ENCODE measurements around the gene ARHGEF5. TPM values are rescaled to one million over a fixed set of nuclear protein-coding genes. Genes with fewer than 3 reads are reported as not detected.
"Not testable (repeated sequence)": the region's sequence is repeated elsewhere in the genome, so short reads cannot be mapped to it uniquely, and the experiment has no call there.

The ARHGEF5 gene
- total and polyA plus RNA-seq, 7 experiments from 2014 or later, result 2.0 to 11.4 (median 7.3) TPM

- H3K36me3 Mint-ChIP-seq; H3K9me3 ChIP-seq (ENCODE audit: control insufficient read depth in 2 of 3, low read length in 3 of 3); H3K27ac Mint-ChIP-seq; ATAC-seq; CTCF ChIA-PET; H3K27me3 Mint-ChIP-seq; H3K4me3 ChIP-seq (ENCODE audit: low read length); H3K4me1 Mint-ChIP-seq; H3K4me3 Mint-ChIP-seq; H3K27ac ChIP-seq (ENCODE audit: low read depth, low read length); intact Hi-C loops (cut with micrococcal nuclease); POLR2A ChIA-PET; H3K9me3 Mint-ChIP-seq; H3K4me1 ChIP-seq (ENCODE audit: control insufficient read depth in 2 of 2, insufficient read depth in 2 of 2, low read length in 2 of 2); H3K36me3 ChIP-seq (ENCODE audit: control insufficient read depth in 2 of 3, insufficient read depth in 3 of 3, low read length in 3 of 3); H3K27me3 ChIP-seq (ENCODE audit: control insufficient read depth in 2 of 2, insufficient read depth in 2 of 2, low read length in 2 of 2); DNase-seq: not testable (repeated sequence)
Observed at GRCh38 chr7:144323359-144323758, 31.8 kb upstream of the ARHGEF5 start.

GRCh38 chr7:144325868-144326267 lies 29.3 kb upstream of the ARHGEF5 start:
- H3K27ac Mint-ChIP-seq; ATAC-seq; H3K27ac ChIP-seq (ENCODE audit: low read depth, low read length); H3K4me3 Mint-ChIP-seq; CTCF ChIA-PET; H3K4me1 Mint-ChIP-seq; intact Hi-C loops (cut with micrococcal nuclease); H3K4me3 ChIP-seq (ENCODE audit: low read length); H3K9me3 ChIP-seq (ENCODE audit: control insufficient read depth in 2 of 3, low read length in 3 of 3); DNase-seq; POLR2A ChIA-PET; H3K27me3 ChIP-seq (ENCODE audit: control insufficient read depth in 2 of 2, insufficient read depth in 2 of 2, low read length in 2 of 2); H3K9me3 Mint-ChIP-seq; H3K4me1 ChIP-seq (ENCODE audit: control insufficient read depth in 2 of 2, insufficient read depth in 2 of 2, low read length in 2 of 2); H3K27me3 Mint-ChIP-seq; H3K36me3 ChIP-seq (ENCODE audit: control insufficient read depth in 2 of 3, insufficient read depth in 3 of 3, low read length in 3 of 3); H3K36me3 Mint-ChIP-seq: not testable (repeated sequence)

DNA sequence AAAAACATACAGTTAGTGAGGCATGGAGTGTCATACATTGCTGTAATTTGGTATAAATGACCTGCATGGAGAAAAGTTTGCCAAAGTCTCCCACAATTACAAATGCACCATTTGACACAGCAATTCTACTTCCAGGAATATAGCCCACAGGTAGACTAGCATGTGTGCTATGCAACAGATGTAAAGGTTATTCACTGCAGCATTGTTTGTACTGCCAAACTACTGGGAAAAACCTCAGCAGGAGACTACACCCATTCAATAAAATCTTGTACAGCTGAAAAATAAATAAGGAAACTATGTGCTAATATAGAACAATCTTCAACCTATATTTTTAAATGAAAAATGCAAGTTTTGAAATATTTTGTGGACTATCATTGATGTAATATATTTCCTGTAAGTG lies 25.2 kb upstream of the ARHGEF5 start:
- H3K9me3 ChIP-seq (ENCODE audit: control insufficient read depth in 2 of 3, low read length in 3 of 3); H3K36me3 Mint-ChIP-seq; H3K4me1 ChIP-seq (ENCODE audit: control insufficient read depth in 2 of 2, insufficient read depth in 2 of 2, low read length in 2 of 2); H3K4me3 Mint-ChIP-seq; H3K36me3 ChIP-seq (ENCODE audit: control insufficient read depth in 2 of 3, insufficient read depth in 3 of 3, low read length in 3 of 3); DNase-seq; H3K9me3 Mint-ChIP-seq; H3K27ac Mint-ChIP-seq; H3K27me3 Mint-ChIP-seq; POLR2A ChIA-PET; H3K4me3 ChIP-seq (ENCODE audit: low read length); H3K4me1 Mint-ChIP-seq; H3K27ac ChIP-seq (ENCODE audit: low read depth, low read length); H3K27me3 ChIP-seq (ENCODE audit: control insufficient read depth in 2 of 2, insufficient read depth in 2 of 2, low read length in 2 of 2); ATAC-seq; CTCF ChIA-PET: not testable (repeated sequence)
- intact Hi-C loops (cut with micrococcal nuclease), result loop anchor here in 1 of 2 donors (5.0 kb wide), 1 partner anchor 62 kb away; no protein-coding TSS in a partner anchor

- H3K4me1 Mint-ChIP-seq; H3K27me3 ChIP-seq (ENCODE audit: control insufficient read depth in 2 of 2, insufficient read depth in 2 of 2, low read length in 2 of 2); POLR2A ChIA-PET; H3K36me3 Mint-ChIP-seq; H3K4me3 Mint-ChIP-seq; H3K27me3 Mint-ChIP-seq; H3K9me3 Mint-ChIP-seq; H3K9me3 ChIP-seq (ENCODE audit: control insufficient read depth in 2 of 3, low read length in 3 of 3); CTCF ChIA-PET; H3K4me1 ChIP-seq (ENCODE audit: control insufficient read depth in 2 of 2, insufficient read depth in 2 of 2, low read length in 2 of 2); H3K27ac ChIP-seq (ENCODE audit: low read depth, low read length); H3K27ac Mint-ChIP-seq; H3K36me3 ChIP-seq (ENCODE audit: control insufficient read depth in 2 of 3, insufficient read depth in 3 of 3, low read length in 3 of 3); H3K4me3 ChIP-seq (ENCODE audit: low read length): not testable (repeated sequence)
- ATAC-seq (peak; percentile 64), DNase-seq (peak in 2 of 9 donors; percentile 14 to 34)
- intact Hi-C loops (cut with micrococcal nuclease), result loop anchor here in 1 of 2 donors (5.0 kb wide), 1 partner anchor 61 kb away; no protein-coding TSS in a partner anchor
Observed at GRCh38 chr7:144331221-144331995, 23.8 kb upstream of the ARHGEF5 start.

GRCh38 chr7:144331996-144332288 lies 23.3 kb upstream of the ARHGEF5 start:
- POLR2A ChIA-PET, result not testable (repeated sequence)

DNA sequence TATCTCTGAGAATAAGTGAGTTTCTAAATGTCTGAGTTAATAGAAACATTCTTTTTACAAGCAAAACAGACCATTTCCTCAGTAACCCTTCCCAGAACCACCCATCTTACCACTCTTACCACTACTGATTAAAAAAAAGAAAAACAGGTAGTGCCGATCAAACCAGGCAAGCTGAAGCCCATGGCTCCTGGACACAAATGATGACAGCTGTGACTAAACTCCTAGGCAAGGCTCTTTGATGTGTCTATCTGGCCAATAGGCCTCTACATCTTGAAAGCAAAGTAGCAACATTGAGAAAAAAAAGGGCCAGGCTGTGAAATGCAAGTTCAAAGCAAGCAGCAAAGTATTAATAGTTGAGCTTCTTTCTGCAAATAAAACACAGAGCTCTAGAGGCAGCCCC lies 6.6 kb upstream of the ARHGEF5 start:
- H3K27me3 ChIP-seq (ENCODE audit: control insufficient read depth in 2 of 2, insufficient read depth in 2 of 2, low read length in 2 of 2); H3K4me1 ChIP-seq (ENCODE audit: control insufficient read depth in 2 of 2, insufficient read depth in 2 of 2, low read length in 2 of 2); H3K4me3 ChIP-seq (ENCODE audit: low read length); CTCF ChIA-PET; H3K36me3 Mint-ChIP-seq; POLR2A ChIA-PET; H3K27me3 Mint-ChIP-seq; H3K27ac Mint-ChIP-seq; H3K9me3 ChIP-seq (ENCODE audit: control insufficient read depth in 2 of 3, low read length in 3 of 3); intact Hi-C loops (cut with micrococcal nuclease); H3K36me3 ChIP-seq (ENCODE audit: control insufficient read depth in 2 of 3, insufficient read depth in 3 of 3, low read length in 3 of 3); H3K4me3 Mint-ChIP-seq; DNase-seq; H3K9me3 Mint-ChIP-seq; H3K27ac ChIP-seq (ENCODE audit: low read depth, low read length): not testable (repeated sequence)
- peak; percentile 43 for ATAC-seq
- peaks cover 2 to 17% (median 10%) of the 10 kb centered on the region in 7 donors for H3K4me1 Mint-ChIP-seq

More at GRCh38 chr7:144331996-144332288, 23.3 kb upstream of the ARHGEF5 start:
- H3K9me3 ChIP-seq (ENCODE audit: control insufficient read depth in 2 of 3, low read length in 3 of 3); H3K4me3 ChIP-seq (ENCODE audit: low read length); H3K27me3 ChIP-seq (ENCODE audit: control insufficient read depth in 2 of 2, insufficient read depth in 2 of 2, low read length in 2 of 2); H3K27ac ChIP-seq (ENCODE audit: low read depth, low read length); H3K4me1 Mint-ChIP-seq; H3K4me3 Mint-ChIP-seq; H3K4me1 ChIP-seq (ENCODE audit: control insufficient read depth in 2 of 2, insufficient read depth in 2 of 2, low read length in 2 of 2); H3K36me3 ChIP-seq (ENCODE audit: control insufficient read depth in 2 of 3, insufficient read depth in 3 of 3, low read length in 3 of 3); CTCF ChIA-PET; DNase-seq; H3K27me3 Mint-ChIP-seq; H3K9me3 Mint-ChIP-seq; H3K36me3 Mint-ChIP-seq; H3K27ac Mint-ChIP-seq: not testable (repeated sequence)
- intact Hi-C loops (cut with micrococcal nuclease), result loop anchor here in 1 of 2 donors (5.0 kb wide), 1 partner anchor 60 kb away; no protein-coding TSS in a partner anchor
- peak; percentile 14 for ATAC-seq

GRCh38 chr7:144351667-144352066 lies 3.5 kb upstream of the ARHGEF5 start:
- H3K4me3 Mint-ChIP-seq, CTCF ChIA-PET, POLR2A ChIA-PET: not testable (repeated sequence)

More at GRCh38 chr7:144351667-144352066, 3.5 kb upstream of the ARHGEF5 start:
- ATAC-seq; H3K27me3 Mint-ChIP-seq; H3K36me3 Mint-ChIP-seq; H3K9me3 Mint-ChIP-seq; H3K27ac ChIP-seq (ENCODE audit: low read depth, low read length); H3K36me3 ChIP-seq (ENCODE audit: control insufficient read depth in 2 of 3, insufficient read depth in 3 of 3, low read length in 3 of 3); H3K9me3 ChIP-seq (ENCODE audit: control insufficient read depth in 2 of 3, low read length in 3 of 3); H3K27ac Mint-ChIP-seq; DNase-seq; intact Hi-C loops (cut with micrococcal nuclease); H3K4me3 ChIP-seq (ENCODE audit: low read length); H3K4me1 ChIP-seq (ENCODE audit: control insufficient read depth in 2 of 2, insufficient read depth in 2 of 2, low read length in 2 of 2); H3K27me3 ChIP-seq (ENCODE audit: control insufficient read depth in 2 of 2, insufficient read depth in 2 of 2, low read length in 2 of 2): not testable (repeated sequence)
- H3K4me1 Mint-ChIP-seq, result peaks cover 5 to 24% (median 10%) of the 10 kb centered on the region in 7 donors
